HL-60 (cell line): ENCODE results near the gene CAND1.

Experiments used
- DNase-seq, 2 experiments: peaks; one replicate each; pipeline ENCODE4 v3.0.0-alpha.2; 2010 to 2020; ENCODE audit warnings: low read depth in 1 of 2, low spot score in 1 of 2
- H3K27ac ChIP-seq: fragments of 250-450 bp; sonication (Bioruptor Pico); replicated peaks from 2 replicates; pipeline ENCODE4 v1.5.1; 2020; ENCODE audit warnings: mild to moderate bottlenecking, moderate library complexity
- H3K27me3 ChIP-seq: fragments of 250-450 bp; sonication (Bioruptor Pico); 2 replicates; pipeline ENCODE4 v1.5.1; 2021; ENCODE audit warnings: mild to moderate bottlenecking, moderate library complexity; ENCODE audit not compliant: insufficient read depth, poor library complexity, severe bottlenecking
- H3K4me3 ChIP-seq: replicated peaks from 2 replicates; pipeline ENCODE4 v1.5.1; 2011; ENCODE audit warnings: mild to moderate bottlenecking, control low read depth, low read length; ENCODE audit not compliant: insufficient read depth
- CTCF ChIP-seq: IDR thresholded peaks from one replicate; pipeline ENCODE4 v1.5.1; 2011; ENCODE audit warnings: low read length, control low read depth, inconsistent platforms; ENCODE audit not compliant: insufficient read depth
- GABPA ChIP-seq: IDR thresholded peaks from 2 replicates; pipeline ENCODE4 v1.6.1; 2012; ENCODE audit warnings: low read depth
- POLR2AphosphoS5 ChIP-seq: IDR thresholded peaks from 2 replicates; pipeline ENCODE4 v1.6.1; 2012; ENCODE audit warnings: low read depth
- REST ChIP-seq: IDR thresholded peaks from 2 replicates; pipeline ENCODE4 v1.6.1; 2012; ENCODE audit warnings: low read depth; ENCODE audit not compliant: insufficient replicate concordance
- SPI1 ChIP-seq: IDR thresholded peaks from 2 replicates; pipeline ENCODE4 v1.6.1; 2012; ENCODE audit warnings: low read depth, mild to moderate bottlenecking, borderline replicate concordance

CAND1 gene

GRCh38 chr12:67344979-67345710 lies 76.0 kb downstream of the CAND1 start:
- no peak for DNase-seq
- TF ChIP-seq POLR2AphosphoS5 (no peak), REST (no peak), SPI1 (no peak), GABPA (no peak), CTCF (no peak)
- Histone ChIP-seq H3K4me3 (no peak overlapping the region), H3K27me3 (no peaks in the 10 kb centered on the region), H3K27ac (no peak overlapping the region)

- Histone ChIP-seq H3K27ac (no peak overlapping the region), H3K4me3 (no peak overlapping the region), H3K27me3 (no peaks in the 10 kb centered on the region)
- TF ChIP-seq POLR2AphosphoS5 (no peak), SPI1 (no peak), CTCF (no peak), REST (no peak), GABPA (no peak)
- DNase-seq = no peak
These were observed 79.5 kb downstream of the CAND1 start for GRCh38 chr12:67348683-67349082.

GRCh38 chr12:67352682-67353081 lies 83.5 kb downstream of the CAND1 start:
- no peak overlapping the region for H3K27ac ChIP-seq
- DNase-seq = no peak
- no peaks in the 10 kb centered on the region for H3K27me3 ChIP-seq
- no peak overlapping the region for H3K4me3 ChIP-seq
- TF ChIP-seq POLR2AphosphoS5 (no peak), SPI1 (no peak), REST (no peak), CTCF (no peak), GABPA (no peak)
